HepG2 (cell line): ENCODE results near the gene GRM4. TPM values are rescaled to one million over a fixed set of nuclear protein-coding genes. Genes with fewer than 3 reads are reported as not detected.

ENCODE experiments used
- DZIP1 ChIP-seq: sonication (generic); formaldehyde crosslinking; IDR thresholded peaks from 2 replicates; pipeline ENCODE4 v1.5.0; 2020; ENCODE audit warnings: mild to moderate bottlenecking, missing genetic modification reagents
- ELF3 ChIP-seq: IDR thresholded peaks from 2 replicates; pipeline ENCODE4 v1.6.1; 2016; ENCODE audit warnings: missing genetic modification reagents, missing compliant biosample characterization
- HIVEP1 ChIP-seq: sonication (generic); formaldehyde crosslinking; IDR thresholded peaks from 2 replicates; pipeline ENCODE4 v1.4.0; 2020; ENCODE audit warnings: mild to moderate bottlenecking, missing genetic modification reagents
- HOXA3 ChIP-seq: sonication (generic); formaldehyde crosslinking; IDR thresholded peaks from 2 replicates; pipeline ENCODE4 v1.5.0; 2020; ENCODE audit warnings: missing genetic modification reagents
- KMT2B ChIP-seq: IDR thresholded peaks from 2 replicates; pipeline ENCODE4 v1.6.1; 2016; ENCODE audit warnings: missing genetic modification reagents, missing compliant biosample characterization
- MEIS1 ChIP-seq: sonication (generic); formaldehyde crosslinking; IDR thresholded peaks from 2 replicates; pipeline ENCODE4 v1.9.0; 2021; ENCODE audit warnings: mild to moderate bottlenecking, missing genetic modification reagents, moderate library complexity, borderline replicate concordance
- MLXIP ChIP-seq: sonication (generic); formaldehyde crosslinking; IDR thresholded peaks from 2 replicates; pipeline ENCODE4 v1.9.0; 2021; ENCODE audit warnings: missing genetic modification reagents, borderline replicate concordance
- NFYB ChIP-seq: sonication (generic); formaldehyde crosslinking; IDR thresholded peaks from 2 replicates; pipeline ENCODE4 v1.4.0; 2020; ENCODE audit warnings: missing genetic modification reagents
- PCBP1 ChIP-seq: fragments of 200-400 bp; formaldehyde crosslinking; IDR thresholded peaks from 2 replicates; pipeline ENCODE4 v1.6.1; 2017; ENCODE audit warnings: mild to moderate bottlenecking, low read depth, low read length, borderline replicate concordance
- SNAPC4 ChIP-seq: sonication (generic); formaldehyde crosslinking; IDR thresholded peaks from 2 replicates; pipeline ENCODE4 v1.4.0; 2020; ENCODE audit warnings: mild to moderate bottlenecking, missing genetic modification reagents
- SOX6 ChIP-seq, 2 experiments: fragments of 450-650 bp in 1 of 2; sonication (generic) in 1 of 2; formaldehyde crosslinking in 1 of 2; IDR thresholded peaks; 2 replicates each; pipeline versions ENCODE4 v1.4.0 to v1.6.1; 2017 to 2020; ENCODE audit warnings: antibody characterized with exemption in 1 of 2, mild to moderate bottlenecking in 1 of 2, missing genetic modification reagents in 1 of 2
- ZBTB20 ChIP-seq: sonication (generic); formaldehyde crosslinking; IDR thresholded peaks from 2 replicates; pipeline ENCODE4 v1.8.1; 2023; ENCODE audit warnings: missing genetic modification reagents, low read depth, mild to moderate bottlenecking, borderline replicate concordance
- ZBTB42 ChIP-seq: sonication (generic); formaldehyde crosslinking; IDR thresholded peaks from 2 replicates; pipeline ENCODE4 v1.5.0; 2020; ENCODE audit warnings: mild to moderate bottlenecking, missing genetic modification reagents
- ZFP36L1 ChIP-seq: sonication (generic); formaldehyde crosslinking; IDR thresholded peaks from 2 replicates; pipeline ENCODE4 v1.8.0; 2022; ENCODE audit warnings: mild to moderate bottlenecking, missing genetic modification reagents, moderate library complexity
- ZNF24 ChIP-seq: fragments of 450-650 bp; IDR thresholded peaks from 2 replicates; pipeline ENCODE4 v1.6.1; 2017; ENCODE audit warnings: antibody characterized with exemption, mild to moderate bottlenecking
- ZNF614 ChIP-seq: IDR thresholded peaks from 2 replicates; pipeline ENCODE4 v1.6.1; 2018; ENCODE audit warnings: missing biosample characterization, missing genetic modification reagents, inconsistent platforms, borderline replicate concordance
- ZZZ3 ChIP-seq: sonication (generic); formaldehyde crosslinking; IDR thresholded peaks from 2 replicates; pipeline ENCODE4 v1.4.0; 2020; ENCODE audit warnings: missing genetic modification reagents, mild to moderate bottlenecking, borderline replicate concordance
- polyA plus RNA-seq, 8 experiments: library from polyadenylated mRNA; depleted of rRNA in 3 of 8; stranded (reverse) in 7 of 8; unstranded in 1 of 8; fragments of >200 nt; fragmentation: Illumina TruSeq in 4 of 8; extraction: Trizol in 4 of 8; gene quantifications; 2 replicates each; pipeline versions ENCODE4 v1.2.1 to v1.2.3, GENCODE V29; 2011 to 2016; ENCODE audit warnings: low read depth in 4 of 8, missing spikeins in 1 of 8, mixed read lengths in 1 of 8; ENCODE audit not compliant: insufficient read depth in 1 of 8
- total RNA-seq, 5 experiments: library from RNA; depleted of rRNA; stranded (reverse); fragments of >200 nt; fragmentation: Illumina TruSeq; extraction: Trizol; gene quantifications; 2 replicates each; pipeline ENCODE4 v1.2.3, GENCODE V29; 2016; ENCODE audit warnings: low read depth in 1 of 5

Gene GRM4
- total and polyA plus RNA-seq, 2 of the 13 experiments (the other 11 are each of a cell fraction or from before 2014, with no cell fraction given), result not detected

- TF ChIP-seq HIVEP1 (CRISPR knock-in tag), result no peak
- TF ChIP-seq SOX6 (IDR thresholded peaks at IDR 0.05), result no peak
- TF ChIP-seq SOX6 (CRISPR knock-in tag; IDR thresholded peaks at IDR 0.05), result no peak
- TF ChIP-seq MLXIP (CRISPR knock-in tag), result no peak
- TF ChIP-seq KMT2B (CRISPR knock-in tag), result no peak
- no peak for TF ChIP-seq ZFP36L1
- TF ChIP-seq DZIP1, result no peak
- TF ChIP-seq PCBP1, result no peak
- no peak for TF ChIP-seq MEIS1 (CRISPR knock-in tag)
- no peak for TF ChIP-seq ZNF24
- TF ChIP-seq NFYB (CRISPR knock-in tag), result no peak
- TF ChIP-seq ELF3 (CRISPR knock-in tag), result peak; percentile 72
- TF ChIP-seq ZBTB42 (CRISPR knock-in tag), result no peak
- TF ChIP-seq ZZZ3, result no peak
- TF ChIP-seq SNAPC4, result no peak
- no peak for TF ChIP-seq ZNF614 (CRISPR knock-in tag)
- TF ChIP-seq HOXA3 (CRISPR knock-in tag), result no peak
- TF ChIP-seq ZBTB20 (CRISPR knock-in tag), result no peak
- TF ChIP-seq, all 625 proteins: peak for 36
Observed at GRCh38 chr6:33983109-33983716, 162.7 kb downstream of the GRM4 start (continued).
